Subcutaneous adipose tissue (tissue), 4 donors: Measurements from ENCODE around the gene CALM3. TPM values are rescaled to one million over a fixed set of nuclear protein-coding genes. Genes with fewer than 3 reads are reported as not detected.

Experiments
- total RNA-seq, 4 donors: library from RNA; depleted of rRNA; stranded (reverse); fragments of >200 nt; gene quantifications; one replicate each; pipeline ENCODE4 v1.1.0, GENCODE V29; 2016
- TF ChIP-seq, protein P1 (sequence below): fragments of 450-650 bp; IDR thresholded peaks from one replicate; pipeline ENCODE4 v1.5.1; 2016; ENCODE audit warnings: low read depth, mild to moderate bottlenecking, control low read depth, antibody characterized with exemption, moderate library complexity

The CALM3 gene
- total RNA-seq, 4 donors from 2014 or later, result 62.3 to 256 (median 132) TPM

DNA sequence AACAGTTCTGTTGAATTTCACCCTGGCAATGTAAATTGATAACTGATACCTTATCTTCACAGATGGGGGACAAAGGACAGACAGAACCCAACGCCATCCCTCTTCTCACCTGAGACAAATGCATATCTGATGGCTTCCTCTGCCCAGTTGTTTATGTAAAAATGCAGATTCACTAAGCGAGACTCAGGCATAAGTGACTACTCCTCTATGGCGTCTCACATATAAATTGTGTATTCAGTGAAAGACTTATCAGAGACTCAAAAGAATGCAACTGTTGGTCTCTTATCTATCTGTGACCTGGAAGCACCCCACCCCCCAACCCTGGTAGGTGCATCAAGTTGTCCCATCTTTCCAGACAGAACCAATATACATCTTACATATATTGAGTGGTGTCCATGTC lies 13.3 kb upstream of the CALM3 start:
- TF ChIP-seq, protein P1, sequence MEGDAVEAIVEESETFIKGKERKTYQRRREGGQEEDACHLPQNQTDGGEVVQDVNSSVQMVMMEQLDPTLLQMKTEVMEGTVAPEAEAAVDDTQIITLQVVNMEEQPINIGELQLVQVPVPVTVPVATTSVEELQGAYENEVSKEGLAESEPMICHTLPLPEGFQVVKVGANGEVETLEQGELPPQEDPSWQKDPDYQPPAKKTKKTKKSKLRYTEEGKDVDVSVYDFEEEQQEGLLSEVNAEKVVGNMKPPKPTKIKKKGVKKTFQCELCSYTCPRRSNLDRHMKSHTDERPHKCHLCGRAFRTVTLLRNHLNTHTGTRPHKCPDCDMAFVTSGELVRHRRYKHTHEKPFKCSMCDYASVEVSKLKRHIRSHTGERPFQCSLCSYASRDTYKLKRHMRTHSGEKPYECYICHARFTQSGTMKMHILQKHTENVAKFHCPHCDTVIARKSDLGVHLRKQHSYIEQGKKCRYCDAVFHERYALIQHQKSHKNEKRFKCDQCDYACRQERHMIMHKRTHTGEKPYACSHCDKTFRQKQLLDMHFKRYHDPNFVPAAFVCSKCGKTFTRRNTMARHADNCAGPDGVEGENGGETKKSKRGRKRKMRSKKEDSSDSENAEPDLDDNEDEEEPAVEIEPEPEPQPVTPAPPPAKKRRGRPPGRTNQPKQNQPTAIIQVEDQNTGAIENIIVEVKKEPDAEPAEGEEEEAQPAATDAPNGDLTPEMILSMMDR, result no peak

DNA sequence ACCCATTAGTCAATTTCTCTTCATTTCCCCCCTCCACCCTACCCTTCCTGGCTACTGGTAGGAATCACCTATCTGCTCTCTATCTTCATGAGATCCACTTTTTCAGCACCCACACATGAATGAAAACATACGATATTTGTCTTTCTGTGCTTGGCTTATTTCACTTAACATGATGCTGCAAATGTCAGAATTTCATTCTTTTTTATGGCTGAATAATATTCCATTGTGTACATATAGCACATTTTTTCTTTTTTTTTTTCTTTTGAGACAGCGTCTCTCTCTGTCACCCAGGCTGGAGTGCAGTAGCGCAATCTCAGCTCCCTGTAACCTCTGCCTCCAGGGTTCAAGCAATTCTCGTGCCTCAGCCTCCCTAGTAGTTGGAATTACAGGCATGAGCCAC lies 9.9 kb upstream of the CALM3 start:
- TF ChIP-seq, protein P1, result no peak

DNA sequence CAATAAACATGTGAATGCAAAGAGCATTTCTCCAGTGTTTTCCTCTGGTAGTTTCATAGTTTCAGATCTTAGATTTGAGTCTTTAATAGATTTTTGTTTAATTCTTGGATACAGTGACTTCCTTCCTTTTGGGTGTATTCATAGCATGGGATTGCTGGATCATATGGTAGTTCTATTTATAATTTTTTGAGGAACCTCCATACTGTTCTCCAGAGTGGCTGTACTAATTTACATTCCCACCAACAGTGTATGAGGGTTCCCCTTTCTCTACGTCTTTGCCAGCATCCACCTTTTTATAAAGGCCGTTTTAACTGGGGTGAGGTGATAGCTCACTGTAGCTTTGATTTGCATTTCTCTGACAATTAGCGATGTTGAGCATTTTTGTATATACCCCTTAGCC lies 9.3 kb upstream of the CALM3 start:
- TF ChIP-seq, protein P1, result no peak

DNA sequence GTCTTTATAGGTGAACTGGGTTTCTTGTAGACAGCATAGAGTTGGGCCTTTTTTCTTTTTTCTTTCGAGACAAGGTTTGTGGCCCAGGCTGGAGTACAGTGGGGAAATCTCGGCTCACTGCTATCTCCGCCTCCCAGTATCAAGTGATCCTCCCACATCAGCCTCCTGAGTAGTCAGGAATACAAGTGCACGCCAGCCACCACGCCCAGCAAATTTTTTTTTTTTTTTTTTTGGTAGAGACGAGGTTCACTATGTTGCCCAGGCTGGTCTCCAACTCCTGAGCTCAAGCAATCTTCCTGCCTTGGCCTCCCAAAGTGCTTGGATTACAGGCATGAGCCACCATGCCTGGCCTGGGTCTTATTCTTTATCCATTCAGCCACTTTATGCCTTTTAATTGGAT lies 5.1 kb upstream of the CALM3 start:
- TF ChIP-seq, protein P1, result no peak

DNA sequence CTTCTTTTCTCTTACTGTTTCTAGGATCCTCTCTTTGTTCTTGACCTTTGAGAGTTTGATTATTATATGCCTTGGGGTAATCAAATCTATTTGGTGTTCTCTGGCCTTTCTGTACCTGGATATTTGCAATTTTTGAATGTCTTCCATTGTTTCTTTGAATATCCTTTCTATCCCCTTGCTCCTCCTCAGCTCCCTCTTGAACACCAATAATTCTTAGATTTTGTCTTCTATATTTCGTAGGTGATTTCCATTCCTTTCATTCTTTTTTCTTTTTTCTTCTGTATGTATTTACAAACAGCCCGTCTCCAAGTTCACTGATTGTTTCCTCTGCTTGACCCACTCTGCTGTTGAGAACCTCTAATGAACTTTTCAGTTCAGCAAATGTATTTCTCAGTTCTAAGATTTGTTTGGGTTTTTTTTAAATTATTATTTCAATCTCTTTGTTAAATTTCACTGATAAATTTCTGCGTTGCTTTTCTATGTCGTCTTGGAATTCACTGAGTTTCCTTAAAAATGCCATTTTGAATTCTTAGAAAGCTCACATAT lies 2.7 kb upstream of the CALM3 start:
- TF ChIP-seq, protein P1, result no peak

DNA sequence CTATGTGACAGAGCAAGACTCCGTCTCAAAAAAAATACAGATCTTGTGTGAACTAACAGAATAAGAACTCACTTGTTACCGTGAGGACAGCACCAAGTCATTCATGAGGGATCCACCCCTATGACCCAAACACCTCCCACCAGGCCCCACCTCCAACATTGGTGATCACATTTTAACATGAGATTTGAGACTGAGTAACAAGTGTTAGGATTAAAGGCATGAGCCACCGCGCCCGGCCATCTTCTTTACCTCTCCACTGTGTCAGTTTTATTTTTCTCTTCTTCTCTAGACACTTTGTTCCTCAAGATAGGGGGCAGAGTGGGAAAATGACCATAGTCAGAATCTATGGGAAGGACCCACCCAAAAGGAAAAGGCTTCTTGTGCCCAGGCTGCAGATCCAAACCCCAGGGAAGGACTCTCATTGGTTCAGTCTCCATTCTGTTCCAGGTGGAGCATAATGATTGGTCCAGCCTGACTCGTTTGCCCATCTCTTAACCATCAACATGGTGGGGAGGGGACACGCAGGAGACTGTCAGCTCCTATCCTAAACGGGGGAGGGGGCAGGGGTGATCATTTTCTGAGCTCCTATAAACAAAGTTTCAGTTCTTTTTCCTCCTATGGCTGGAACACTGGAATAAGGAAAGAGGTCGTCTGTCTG lies 1.3 kb upstream of the CALM3 start:
- TF ChIP-seq, protein P1, result no peak

DNA sequence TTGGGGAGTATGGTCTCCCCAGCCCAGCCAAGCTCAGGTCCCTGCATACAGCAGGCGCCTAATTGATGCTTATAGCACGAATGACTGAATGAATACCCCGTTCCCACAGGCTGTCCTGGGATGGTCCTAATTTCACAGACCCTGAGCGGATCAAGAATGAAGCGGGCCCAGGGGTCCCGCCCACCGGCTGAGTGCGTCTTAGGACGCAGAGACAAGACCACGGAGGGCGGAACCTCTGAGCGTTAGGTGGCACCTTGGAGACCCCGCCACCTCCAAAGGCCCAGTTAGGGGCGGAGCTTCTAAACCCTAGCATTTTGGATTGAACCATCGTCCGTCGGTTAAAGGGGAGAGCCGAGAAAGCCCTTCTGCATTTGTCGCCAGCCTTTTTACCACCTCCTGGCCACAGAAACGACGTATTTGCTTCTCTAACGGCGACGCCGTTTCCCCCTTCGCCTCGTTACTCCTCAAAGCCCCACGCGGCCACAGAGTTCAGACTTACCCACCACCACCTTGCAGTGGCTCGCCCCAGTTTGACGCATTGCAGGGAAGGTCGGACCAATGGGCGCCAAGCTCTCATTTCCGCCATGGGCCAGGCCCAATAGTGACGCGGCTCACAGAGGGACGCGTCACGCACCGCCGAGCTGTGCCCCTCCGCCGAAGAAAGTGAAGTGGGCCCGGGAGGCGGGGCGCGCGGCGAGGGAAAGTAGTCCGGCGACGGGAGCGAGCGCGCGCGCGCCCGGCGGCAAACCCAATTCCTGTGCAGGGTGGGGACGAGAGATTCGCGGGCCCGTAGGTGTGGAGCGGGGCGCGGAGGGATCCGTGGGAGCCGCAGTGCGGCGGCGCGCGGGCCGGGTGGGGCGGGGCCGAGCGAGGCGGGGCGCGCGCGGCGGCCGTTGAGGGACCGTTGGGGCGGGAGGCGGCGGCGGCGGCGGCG lies 479 bp upstream of the CALM3 start:
- TF ChIP-seq, protein P1, result no peak
